Stimulated activated CD4-positive, alpha-beta T cell treated with anti-CD3 and anti-CD28 coated beads, Interleukin-1b, Interleukin-23, amount 100 ng/mL, for 24 hours (primary cell): ENCODE results near the gene GPN1.
"Not testable (repeated sequence)": the region's sequence is repeated elsewhere in the genome, so short reads cannot be mapped to it uniquely, and the experiment has no call there.

ENCODE experiments used
- DNase-seq, 4 experiments: peaks; one replicate each; pipeline ENCODE4 v3.0.0-alpha.2; 2020; ENCODE audit warnings: low read depth in 4 of 4, low spot score in 1 of 4

Gene GPN1

DNA sequence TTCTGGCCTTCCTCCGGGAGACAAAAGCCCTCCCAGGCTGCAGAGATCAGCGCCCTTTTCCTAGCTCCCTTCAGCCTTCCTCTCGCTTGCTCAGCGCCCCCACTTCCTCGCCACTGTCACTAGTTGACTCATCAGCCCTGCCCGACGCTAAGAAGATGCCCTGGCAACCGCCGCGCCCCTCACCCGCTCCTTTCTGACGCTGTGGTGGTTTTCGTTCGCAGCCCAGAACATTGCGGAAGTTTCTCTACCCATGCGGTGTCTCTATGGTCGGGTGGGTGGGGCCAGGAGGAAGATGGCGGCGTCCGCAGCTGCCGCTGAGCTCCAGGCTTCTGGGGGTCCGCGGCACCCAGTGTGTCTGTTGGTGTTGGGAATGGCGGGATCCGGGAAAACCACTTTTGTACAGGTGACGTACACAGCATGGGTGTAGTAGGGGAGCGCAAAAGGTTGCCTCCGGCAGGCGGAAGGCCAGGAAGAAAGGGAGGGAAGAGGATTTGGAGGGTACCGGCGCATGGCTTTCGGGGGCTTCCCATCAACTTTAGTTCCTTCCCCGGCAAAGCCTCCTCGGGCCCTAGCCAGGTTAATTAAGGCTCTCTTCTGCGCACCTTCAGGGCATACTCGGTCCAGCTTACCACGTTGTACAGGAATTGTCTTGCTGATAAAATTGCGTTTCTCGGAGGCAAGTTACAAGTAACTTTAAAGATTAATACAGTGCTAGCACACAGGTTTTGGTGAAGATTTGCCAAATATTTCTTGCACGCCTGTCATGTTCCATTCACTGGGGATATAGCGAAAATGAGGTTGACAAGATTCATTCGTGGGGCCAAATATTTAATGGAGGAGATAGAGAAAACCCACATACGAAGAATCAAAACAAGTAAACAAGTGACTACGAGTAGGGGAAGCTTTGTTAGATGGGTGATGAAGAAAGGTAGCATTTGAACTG lies at the start of gene GPN1, which contains the start of gene CCDC121:
GPN1 (plus strand) TSS at position 284 of the 943 bp plus-strand sequence; CDS start at position 293, 9 bp downstream.
CCDC121 (minus strand) TSS at position 246 of the 943 bp plus-strand sequence. CDS start 1,213 bp downstream, outside the sequence.
- DNase-seq = peak; percentile 85 to 95 (median 88)

GRCh38 chr2:27581417-27582128 lies 47.3 kb upstream of the GPN1 start:
- no peak for DNase-seq

DNA sequence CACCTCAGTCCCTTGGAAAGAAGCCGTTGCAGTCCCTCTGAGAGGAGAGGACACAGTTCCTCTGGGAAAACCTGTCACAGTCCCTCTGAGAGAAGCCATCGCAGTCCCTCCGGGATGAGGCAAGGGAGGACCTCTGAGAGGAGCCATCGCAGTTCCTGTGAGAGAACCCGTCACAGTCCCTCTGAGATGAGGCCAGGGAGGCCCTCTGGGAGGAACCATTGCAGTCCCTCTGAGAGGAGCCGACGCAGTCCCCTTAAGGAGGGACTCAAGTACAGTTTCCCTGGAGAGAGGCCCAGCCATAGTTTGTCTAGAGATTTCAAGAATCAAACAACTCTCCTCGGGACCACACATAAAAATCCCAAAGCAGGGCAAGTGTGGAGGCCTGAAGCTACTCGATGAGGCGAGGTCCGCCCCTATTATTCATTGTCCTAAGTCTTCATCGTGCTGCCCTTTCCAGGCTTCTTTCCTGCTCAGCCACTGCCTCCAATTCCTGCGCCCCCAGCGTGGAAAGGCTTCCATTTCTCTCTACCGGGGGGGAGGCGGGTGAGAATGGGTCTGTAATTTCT lies 46.6 kb upstream of the GPN1 start:
- DNase-seq = no peak

- peak; percentile 47 to 80 (median 64) for DNase-seq
Measured at GRCh38 chr2:27582695-27583389, 46.0 kb upstream of the GPN1 start, which contains the start of gene ZNF512. Gene ZNF512, plus strand, starts transcription at chr2:27583042. Its CDS starts 71 bp downstream, at chr2:27583113.

DNA sequence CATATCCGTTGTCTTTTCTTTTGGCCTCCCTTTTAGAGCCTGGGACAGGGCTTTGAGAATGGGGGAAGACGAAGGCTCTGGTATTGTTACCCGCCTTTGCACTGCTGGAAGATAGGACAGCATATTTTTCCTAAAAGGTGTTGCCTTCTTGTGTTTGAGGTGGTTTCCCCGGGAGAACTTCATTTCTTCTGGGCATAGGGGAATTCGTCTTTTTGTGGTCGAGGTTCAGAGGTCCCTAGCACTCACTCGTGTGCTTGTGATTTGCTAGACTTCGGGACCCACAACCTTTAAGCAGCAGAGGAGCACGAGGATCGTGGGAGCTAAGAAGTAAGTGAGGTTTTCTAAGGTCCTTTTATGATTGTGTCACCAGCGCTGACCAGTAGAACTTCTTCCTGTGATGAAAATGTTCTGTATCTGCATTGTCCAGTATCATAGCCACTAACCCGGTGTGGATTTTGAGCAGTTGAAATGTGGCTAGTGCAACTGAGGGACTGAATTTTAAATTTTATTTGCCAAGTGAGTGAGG lies 45.4 kb upstream of the GPN1 start:
- DNase-seq = no peak

GRCh38 chr2:27584597-27584996 lies 44.3 kb upstream of the GPN1 start:
- DNase-seq = no peak

DNA sequence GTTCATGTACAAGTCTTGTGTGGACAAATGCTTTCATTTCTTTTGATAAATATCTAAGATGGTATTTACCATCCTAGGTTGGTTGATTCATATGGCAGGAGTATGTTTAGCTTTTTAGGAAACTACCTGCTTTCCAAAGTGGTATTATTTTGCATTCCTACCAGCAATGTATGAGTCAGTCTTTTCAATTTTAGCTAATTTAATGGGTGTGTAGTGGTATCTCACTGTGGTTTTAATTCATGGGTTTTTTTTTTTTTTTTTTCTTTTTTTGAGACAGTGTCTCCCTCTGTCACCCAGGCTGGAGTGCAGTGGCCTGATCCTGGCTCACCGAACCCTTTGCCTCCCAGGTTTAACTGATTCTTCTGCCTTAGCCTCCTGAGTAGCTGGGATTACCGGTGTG lies 41.8 kb upstream of the GPN1 start:
- DNase-seq = no peak

DNA sequence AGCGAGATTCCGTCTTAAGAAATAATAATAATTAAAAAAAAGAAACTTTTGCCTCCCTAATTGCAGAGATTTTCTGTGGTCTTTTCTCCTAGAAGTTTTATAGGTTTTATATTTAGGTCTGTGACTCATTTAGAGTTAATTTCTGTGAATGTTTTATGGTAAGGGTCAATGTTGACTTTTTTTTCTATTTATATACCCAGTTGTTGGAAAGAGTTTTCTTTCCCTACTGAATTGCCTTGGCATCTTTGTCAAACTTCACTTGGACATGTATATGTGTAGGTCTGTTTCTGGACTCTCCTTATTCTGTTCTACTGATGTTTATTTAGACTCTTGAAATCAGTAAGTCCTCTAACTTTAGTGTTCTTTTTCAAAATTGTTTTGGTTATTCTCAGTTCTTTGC lies 40.5 kb upstream of the GPN1 start:
- DNase-seq = no peak

- DNase-seq = no peak
Measured at GRCh38 chr2:27591745-27592144, 37.1 kb upstream of the GPN1 start.

- no peak for DNase-seq
Measured at GRCh38 chr2:27593240-27593639, 35.6 kb upstream of the GPN1 start.

GRCh38 chr2:27594020-27594703 lies 34.7 kb upstream of the GPN1 start:
- DNase-seq = not testable (repeated sequence)

DNA sequence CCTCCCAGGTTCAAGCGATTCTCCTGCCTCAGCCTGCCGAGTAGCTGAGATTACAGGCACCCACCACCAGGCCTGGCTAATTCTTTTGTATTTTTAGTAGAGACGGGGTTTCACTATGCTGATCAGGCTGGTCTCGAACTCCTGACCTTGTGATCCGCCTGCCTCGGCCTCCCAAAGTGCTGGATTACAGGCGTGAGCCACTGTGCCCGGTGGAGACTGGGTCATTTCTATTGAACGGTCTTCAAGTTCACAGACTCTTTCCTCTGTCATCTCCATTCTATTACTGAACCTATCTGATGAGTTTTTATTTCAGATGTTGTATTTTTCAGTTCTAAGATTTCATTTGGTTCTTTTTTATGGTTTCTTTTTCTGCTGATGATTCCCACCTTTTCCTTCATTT lies 33.4 kb upstream of the GPN1 start:
- DNase-seq = not testable (repeated sequence)

- no peak for DNase-seq
Measured at GRCh38 chr2:27596627-27597026, 32.2 kb upstream of the GPN1 start.

- DNase-seq = no peak
Measured at GRCh38 chr2:27606611-27607010, 22.2 kb upstream of the GPN1 start.

GRCh38 chr2:27613985-27614384 lies 14.9 kb upstream of the GPN1 start:
- DNase-seq = no peak

DNA sequence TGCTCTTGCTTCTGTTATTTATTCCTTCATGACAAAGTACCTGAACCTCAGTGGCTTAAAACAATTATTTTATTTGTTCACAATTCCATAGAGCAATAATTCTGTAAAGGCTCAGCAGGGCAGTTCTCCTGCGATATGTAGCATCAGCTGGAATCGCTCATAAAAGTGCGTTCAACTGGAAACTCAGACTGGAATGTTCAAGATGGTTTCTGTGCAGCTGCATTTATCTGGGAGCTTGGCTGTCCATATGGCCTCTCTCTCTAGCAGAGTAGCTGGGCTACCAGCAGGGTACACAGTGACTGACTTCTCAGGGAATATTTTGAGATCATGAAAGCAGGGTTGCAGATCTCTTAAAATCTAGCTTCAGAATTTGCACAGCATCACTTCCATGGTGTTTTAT lies 13.5 kb upstream of the GPN1 start:
- no peak for DNase-seq

GRCh38 chr2:27621524-27621923 lies 7.3 kb upstream of the GPN1 start:
- no peak for DNase-seq

DNA sequence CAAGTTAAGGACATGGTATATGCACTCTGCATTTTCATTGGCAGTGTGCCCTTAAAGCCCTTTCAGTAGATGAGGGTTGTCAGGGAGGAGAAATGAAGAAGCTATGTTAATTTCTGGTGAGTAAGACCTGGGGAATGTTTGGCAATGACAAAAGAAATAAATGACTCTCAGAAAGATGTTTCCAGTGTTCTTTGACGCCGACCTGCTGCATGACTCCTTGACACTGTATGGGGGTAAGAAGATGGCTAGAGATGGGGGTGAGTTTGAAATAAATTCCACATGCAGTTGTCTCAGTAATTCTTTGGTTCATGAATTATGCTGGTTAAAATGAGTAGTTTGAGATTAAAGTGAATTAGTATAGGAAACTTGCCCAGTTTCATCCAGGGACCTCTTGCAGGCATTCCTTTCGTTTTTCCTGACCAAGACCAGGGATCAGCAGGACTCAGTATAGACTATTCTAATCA lies 5.9 kb upstream of the GPN1 start:
- DNase-seq = no peak

GRCh38 chr2:27624943-27625342 lies 3.9 kb upstream of the GPN1 start:
- DNase-seq = no peak

DNA sequence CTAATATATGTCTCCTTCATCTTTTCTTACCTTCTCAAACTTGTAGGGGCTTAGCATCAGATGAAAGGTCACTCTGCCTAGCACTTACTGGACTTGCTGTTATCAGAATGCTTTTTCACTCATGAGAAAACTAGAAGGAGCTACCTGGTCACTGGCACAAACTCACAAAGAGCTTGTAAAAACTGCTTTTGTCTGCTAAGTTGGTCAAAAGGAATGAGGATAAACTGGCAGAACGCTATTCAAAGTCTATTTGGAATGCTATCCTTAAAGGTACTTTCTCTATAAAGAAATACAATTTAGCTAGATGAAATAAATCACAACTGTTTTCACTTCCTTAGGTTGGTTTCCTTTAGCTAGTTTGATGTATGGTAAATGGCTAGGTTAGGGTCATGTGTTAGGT lies 2.5 kb upstream of the GPN1 start:
- not testable (repeated sequence) for DNase-seq
